HCT116 (cell line): Measurements from ENCODE around the gene OR5T3.
"Not testable (repeated sequence)": the region's sequence is repeated elsewhere in the genome, so short reads cannot be mapped to it uniquely, and the experiment has no call there.

Experiments
- ELF1 ChIP-seq: IDR thresholded peaks from 2 replicates; pipeline ENCODE4 v1.6.1; 2012; ENCODE audit warnings: low read depth, borderline replicate concordance
- POLR2AphosphoS5 ChIP-seq: IDR thresholded peaks from 2 replicates; pipeline ENCODE4 v1.6.1; 2011; ENCODE audit warnings: mild to moderate bottlenecking, low read depth, low read length, moderate library complexity
- RAD21 ChIP-seq: IDR thresholded peaks from 2 replicates; pipeline ENCODE4 v1.6.1; 2012; ENCODE audit warnings: low read depth, mild to moderate bottlenecking
- YY1 ChIP-seq: IDR thresholded peaks from 2 replicates; pipeline ENCODE4 v1.6.1; 2011; ENCODE audit warnings: low read length, low read depth, moderate library complexity, mild to moderate bottlenecking; ENCODE audit not compliant: insufficient replicate concordance; ENCODE audit errors: extremely low read depth
- TF ChIP-seq, protein P1 (sequence below), 3 experiments: fragments of 200-600 bp in 1 of 3; sonication (generic) in 1 of 3; IDR thresholded peaks in 2 of 3; conservative IDR thresholded peaks in 1 of 3; 2 replicates each; pipeline ENCODE4 v1.5.1; 2012 to 2017; ENCODE audit warnings: low read depth in 2 of 3, low read length in 2 of 3, antibody characterized with exemption in 1 of 3, borderline replicate concordance in 1 of 3, control low read depth in 1 of 3, mild to moderate bottlenecking in 1 of 3, mixed read lengths in 1 of 3, mixed run types in 1 of 3, moderate library complexity in 1 of 3; ENCODE audit not compliant: insufficient read depth in 1 of 3

- not testable (repeated sequence) for TF ChIP-seq POLR2AphosphoS5, RAD21, YY1, ELF1
- TF ChIP-seq, protein P1, sequence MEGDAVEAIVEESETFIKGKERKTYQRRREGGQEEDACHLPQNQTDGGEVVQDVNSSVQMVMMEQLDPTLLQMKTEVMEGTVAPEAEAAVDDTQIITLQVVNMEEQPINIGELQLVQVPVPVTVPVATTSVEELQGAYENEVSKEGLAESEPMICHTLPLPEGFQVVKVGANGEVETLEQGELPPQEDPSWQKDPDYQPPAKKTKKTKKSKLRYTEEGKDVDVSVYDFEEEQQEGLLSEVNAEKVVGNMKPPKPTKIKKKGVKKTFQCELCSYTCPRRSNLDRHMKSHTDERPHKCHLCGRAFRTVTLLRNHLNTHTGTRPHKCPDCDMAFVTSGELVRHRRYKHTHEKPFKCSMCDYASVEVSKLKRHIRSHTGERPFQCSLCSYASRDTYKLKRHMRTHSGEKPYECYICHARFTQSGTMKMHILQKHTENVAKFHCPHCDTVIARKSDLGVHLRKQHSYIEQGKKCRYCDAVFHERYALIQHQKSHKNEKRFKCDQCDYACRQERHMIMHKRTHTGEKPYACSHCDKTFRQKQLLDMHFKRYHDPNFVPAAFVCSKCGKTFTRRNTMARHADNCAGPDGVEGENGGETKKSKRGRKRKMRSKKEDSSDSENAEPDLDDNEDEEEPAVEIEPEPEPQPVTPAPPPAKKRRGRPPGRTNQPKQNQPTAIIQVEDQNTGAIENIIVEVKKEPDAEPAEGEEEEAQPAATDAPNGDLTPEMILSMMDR (IDR thresholded peaks at IDR 0.05 in 2 of 3, conservative IDR thresholded peaks at IDR 0.05 in 1 of 3; ENCODE audit: borderline replicate concordance in 1 of 3, insufficient read depth in 1 of 3, low read depth in 2 of 3, low read length in 2 of 3) = not testable (repeated sequence)
Observed at GRCh38 chr11:56219735-56220134, 32.3 kb upstream of the OR5T3 start.
